ENCODE data around the gene POMC. TPM values are rescaled to one million over a fixed set of nuclear protein-coding genes. Genes with fewer than 3 reads are reported as not detected.

The POMC gene
- total RNA-seq, 1 experiment from 2014 or later: 1.6 TPM

DNA sequence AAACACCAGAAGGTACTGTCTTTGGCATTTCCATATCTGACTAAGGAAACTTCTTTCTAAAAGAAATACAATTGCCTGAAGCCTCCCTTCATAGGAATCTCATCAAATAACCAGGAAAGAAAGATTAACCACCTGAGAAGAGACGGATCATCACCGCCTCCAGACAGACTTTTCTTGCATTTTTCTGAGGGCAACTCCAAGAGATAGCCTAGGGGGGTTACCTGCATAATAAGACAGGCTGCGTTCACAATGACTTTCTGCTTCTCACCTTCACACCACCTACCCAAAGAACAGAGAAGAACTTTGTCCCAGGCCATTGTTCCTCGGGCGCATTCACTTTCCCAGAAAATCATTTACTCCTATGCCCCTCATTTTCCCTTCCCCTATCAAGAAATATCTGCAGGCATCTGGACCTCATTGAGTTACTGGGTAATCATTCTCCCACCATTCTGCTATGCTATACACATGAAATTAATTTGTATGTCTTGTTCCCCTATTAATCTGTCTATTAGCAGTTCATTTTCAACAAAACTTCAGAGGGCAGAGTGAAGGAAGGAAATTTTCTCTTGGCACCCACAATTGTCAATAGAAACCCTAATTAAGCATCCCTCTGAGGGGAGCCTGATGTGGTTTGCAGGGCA is 8.3 kb upstream of the POMC start:
- Histone ChIP-seq H3K18ac (ENCODE audit: insufficient read length, low read depth, low read length) (no peak overlapping the region), H3K27ac (ENCODE audit: insufficient read length, low read depth, low read length) (no peak overlapping the region), H2AFZ (ENCODE audit: low read length) (no peak overlapping the region), H4K91ac (ENCODE audit: insufficient read length, low read depth, low read length) (no peak overlapping the region), H2BK20ac (ENCODE audit: low read depth, low read length, poor library complexity, severe bottlenecking) (no peak overlapping the region), H3K4ac (ENCODE audit: low read depth, low read length) (no peak overlapping the region), H3K23ac (ENCODE audit: insufficient read length, low read depth, low read length) (no peak overlapping the region), H4K8ac (replicated peaks; ENCODE audit: insufficient read length, low read depth, low read length) (no peak overlapping the region), H2BK120ac (ENCODE audit: low read depth, low read length, poor library complexity, severe bottlenecking) (no peak overlapping the region), H4K20me1 (ENCODE audit: control insufficient read depth, insufficient read depth, insufficient read length) (no peaks in the 10 kb centered on the region), H3K4me1 (ENCODE audit: insufficient read depth, low read length) (no peaks in the 10 kb centered on the region), H2AK5ac (ENCODE audit: insufficient read length, low read length) (no peak overlapping the region), H3K9ac (ENCODE audit: extremely low read depth, insufficient read length, low read length) (no peak overlapping the region), H2BK12ac (ENCODE audit: insufficient read length, low read depth, low read length) (no peak overlapping the region), H3K56ac (ENCODE audit: insufficient read length, low read depth, low read length) (no peak overlapping the region), H2BK15ac (ENCODE audit: low read depth, low read length) (no peak overlapping the region), H3K79me1 (ENCODE audit: insufficient read depth, low read depth, low read length, poor library complexity, severe bottlenecking) (no peaks in the 10 kb centered on the region), H3K9me3 (ENCODE audit: control insufficient read depth, low read depth, low read length) (no peaks in the 10 kb centered on the region), H3K27me3 (ENCODE audit: insufficient read depth, low read length) (no peaks in the 10 kb centered on the region), H2BK5ac (ENCODE audit: insufficient read length, low read length) (no peak overlapping the region), H3K79me2 (ENCODE audit: insufficient read depth, low read length) (no peaks in the 10 kb centered on the region), H3K14ac (ENCODE audit: insufficient read depth, low read length) (no peak overlapping the region), H3T11ph (ENCODE audit: low read length) (no peak overlapping the region), H3K23me2 (ENCODE audit: insufficient read length, low read depth, low read length, poor library complexity, severe bottlenecking) (no peaks in the 10 kb centered on the region), H4K5ac (ENCODE audit: insufficient read length, low read depth, low read length) (no peak overlapping the region), H3K4me2 (ENCODE audit: insufficient read depth, insufficient read length, low read length) (no peak overlapping the region)
- H3K27me3 Mint-ChIP-seq (ENCODE audit: low read depth): peaks cover 22% of the 10 kb centered on the region
- no peaks in the 10 kb centered on the region for H3K36me3 Mint-ChIP-seq (ENCODE audit: insufficient read depth in 1 of 3, low read depth in 3 of 3)
- no peak overlapping the region; a peak in 1 of 7 replicates for H3K27ac Mint-ChIP-seq
- no CpG with 5 or more reads among the region's 5 CpGs for WGBS (ENCODE audit: extremely low coverage, insufficient read length, low lambda C conversion rate)
- H3K4me1 Mint-ChIP-seq: peaks cover 10 to 21% of the 10 kb centered on the region in 2 experiments
- no peak overlapping the region for H3K4me3 Mint-ChIP-seq
- no peaks in the 10 kb centered on the region for H3K9me3 Mint-ChIP-seq
- TF ChIP-seq, protein P1, sequence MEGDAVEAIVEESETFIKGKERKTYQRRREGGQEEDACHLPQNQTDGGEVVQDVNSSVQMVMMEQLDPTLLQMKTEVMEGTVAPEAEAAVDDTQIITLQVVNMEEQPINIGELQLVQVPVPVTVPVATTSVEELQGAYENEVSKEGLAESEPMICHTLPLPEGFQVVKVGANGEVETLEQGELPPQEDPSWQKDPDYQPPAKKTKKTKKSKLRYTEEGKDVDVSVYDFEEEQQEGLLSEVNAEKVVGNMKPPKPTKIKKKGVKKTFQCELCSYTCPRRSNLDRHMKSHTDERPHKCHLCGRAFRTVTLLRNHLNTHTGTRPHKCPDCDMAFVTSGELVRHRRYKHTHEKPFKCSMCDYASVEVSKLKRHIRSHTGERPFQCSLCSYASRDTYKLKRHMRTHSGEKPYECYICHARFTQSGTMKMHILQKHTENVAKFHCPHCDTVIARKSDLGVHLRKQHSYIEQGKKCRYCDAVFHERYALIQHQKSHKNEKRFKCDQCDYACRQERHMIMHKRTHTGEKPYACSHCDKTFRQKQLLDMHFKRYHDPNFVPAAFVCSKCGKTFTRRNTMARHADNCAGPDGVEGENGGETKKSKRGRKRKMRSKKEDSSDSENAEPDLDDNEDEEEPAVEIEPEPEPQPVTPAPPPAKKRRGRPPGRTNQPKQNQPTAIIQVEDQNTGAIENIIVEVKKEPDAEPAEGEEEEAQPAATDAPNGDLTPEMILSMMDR (conservative IDR thresholded peaks at IDR 0.05): no peak
- no peak for DNase-seq
